Fibroblast of pulmonary artery (primary cell): Measurements from ENCODE around the gene FMN1.

ENCODE experiments used
- DNase-seq: peaks from one replicate; pipeline ENCODE4 v3.0.0-alpha.2; 2010; ENCODE audit warnings: low read depth
- H3K4me3 ChIP-seq: replicated peaks from 2 replicates; pipeline ENCODE4 v1.5.1; 2011; ENCODE audit warnings: low read depth, mild to moderate bottlenecking, control low read depth, low read length, moderate library complexity
- TF ChIP-seq, protein P1 (sequence below): IDR thresholded peaks from 2 replicates; pipeline ENCODE4 v1.5.1; 2011; ENCODE audit warnings: mild to moderate bottlenecking, control low read depth, low read length, inconsistent platforms; ENCODE audit errors: missing control alignments

FMN1 gene

DNA sequence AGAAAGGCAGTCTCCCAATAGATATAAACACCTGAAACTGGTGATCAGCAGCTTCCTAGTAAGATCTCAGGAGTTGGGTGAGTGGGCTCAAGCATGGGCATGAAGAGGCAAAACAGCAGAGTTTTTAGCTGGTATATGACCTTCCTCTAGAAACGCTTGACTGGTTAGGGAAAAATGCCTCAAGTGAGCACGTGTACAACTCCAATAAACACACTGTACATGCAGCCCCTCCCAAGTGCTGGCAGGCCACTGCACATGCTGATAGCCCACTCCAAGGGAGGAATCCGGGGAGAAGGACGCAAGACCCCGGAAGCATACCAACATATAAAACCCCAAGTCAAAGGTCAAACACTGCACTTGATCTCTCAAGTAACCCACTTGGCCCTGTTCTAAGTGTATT is 143.0 kb downstream of the FMN1 start:
- TF ChIP-seq, protein P1, sequence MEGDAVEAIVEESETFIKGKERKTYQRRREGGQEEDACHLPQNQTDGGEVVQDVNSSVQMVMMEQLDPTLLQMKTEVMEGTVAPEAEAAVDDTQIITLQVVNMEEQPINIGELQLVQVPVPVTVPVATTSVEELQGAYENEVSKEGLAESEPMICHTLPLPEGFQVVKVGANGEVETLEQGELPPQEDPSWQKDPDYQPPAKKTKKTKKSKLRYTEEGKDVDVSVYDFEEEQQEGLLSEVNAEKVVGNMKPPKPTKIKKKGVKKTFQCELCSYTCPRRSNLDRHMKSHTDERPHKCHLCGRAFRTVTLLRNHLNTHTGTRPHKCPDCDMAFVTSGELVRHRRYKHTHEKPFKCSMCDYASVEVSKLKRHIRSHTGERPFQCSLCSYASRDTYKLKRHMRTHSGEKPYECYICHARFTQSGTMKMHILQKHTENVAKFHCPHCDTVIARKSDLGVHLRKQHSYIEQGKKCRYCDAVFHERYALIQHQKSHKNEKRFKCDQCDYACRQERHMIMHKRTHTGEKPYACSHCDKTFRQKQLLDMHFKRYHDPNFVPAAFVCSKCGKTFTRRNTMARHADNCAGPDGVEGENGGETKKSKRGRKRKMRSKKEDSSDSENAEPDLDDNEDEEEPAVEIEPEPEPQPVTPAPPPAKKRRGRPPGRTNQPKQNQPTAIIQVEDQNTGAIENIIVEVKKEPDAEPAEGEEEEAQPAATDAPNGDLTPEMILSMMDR = no peak
- no peak overlapping the region for H3K4me3 ChIP-seq
- DNase-seq = no peak

DNA sequence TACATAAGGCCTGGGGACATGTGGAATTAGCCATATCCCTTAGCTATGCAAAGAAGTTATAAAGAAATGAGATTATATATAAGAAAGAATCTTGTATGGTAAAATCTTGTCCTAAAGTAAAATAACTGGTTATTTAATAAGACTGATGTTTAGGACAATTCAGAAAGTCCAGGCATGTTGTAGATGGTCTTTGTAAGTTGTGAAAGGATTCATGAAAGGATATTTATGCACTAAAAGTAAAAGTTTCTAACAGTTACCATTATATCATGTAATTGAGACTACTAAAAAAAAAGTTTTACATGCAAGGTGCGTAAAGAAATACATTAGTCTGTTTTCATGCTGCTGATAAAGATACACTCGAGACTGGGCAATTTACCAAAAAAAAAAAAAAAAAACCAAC is 146.3 kb downstream of the FMN1 start:
- no peak for DNase-seq
- no peak overlapping the region for H3K4me3 ChIP-seq
- TF ChIP-seq, protein P1 = no peak

DNA sequence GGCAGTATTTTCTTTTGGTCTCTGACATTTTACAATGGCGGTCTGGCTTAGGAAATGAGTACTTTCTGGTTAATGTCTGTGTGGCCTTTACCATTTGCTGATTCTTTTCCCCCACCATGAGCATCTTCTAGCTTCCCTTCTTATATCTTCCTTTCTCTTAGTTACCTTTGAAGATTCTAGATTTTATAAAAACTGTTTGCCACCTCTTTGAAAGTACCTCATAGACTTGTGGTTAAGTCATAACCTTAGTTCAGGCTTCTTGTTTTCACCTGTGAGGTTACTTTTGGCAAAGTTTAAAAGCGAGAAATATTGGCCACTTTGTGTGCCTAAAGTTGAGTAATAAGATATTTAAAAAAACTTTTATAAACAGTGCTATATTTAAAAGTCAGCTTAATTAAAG is 147.4 kb downstream of the FMN1 start:
- no peak overlapping the region for H3K4me3 ChIP-seq
- TF ChIP-seq, protein P1 = no peak
- DNase-seq = no peak

DNA sequence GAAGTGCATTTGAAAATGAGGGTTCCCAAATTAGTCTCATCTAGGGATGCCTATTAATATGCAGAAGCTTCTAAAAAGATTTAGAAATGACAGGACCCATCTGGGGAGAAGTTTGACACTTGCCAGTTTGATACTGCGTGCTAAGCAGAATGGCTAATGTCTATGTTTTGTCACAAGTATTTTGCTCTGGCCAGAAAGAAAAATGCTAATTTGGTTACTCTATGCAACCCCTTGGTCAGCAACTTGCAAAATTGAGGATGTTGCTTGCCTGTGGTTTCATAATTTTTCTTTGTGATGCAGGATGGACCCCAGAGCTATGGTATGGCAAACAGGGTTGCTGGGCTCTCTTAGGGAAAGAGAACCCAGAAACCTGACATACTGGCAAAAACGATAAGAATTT is 148.2 kb downstream of the FMN1 start:
- TF ChIP-seq, protein P1 = no peak
- no peak for DNase-seq
- no peak overlapping the region for H3K4me3 ChIP-seq

DNA sequence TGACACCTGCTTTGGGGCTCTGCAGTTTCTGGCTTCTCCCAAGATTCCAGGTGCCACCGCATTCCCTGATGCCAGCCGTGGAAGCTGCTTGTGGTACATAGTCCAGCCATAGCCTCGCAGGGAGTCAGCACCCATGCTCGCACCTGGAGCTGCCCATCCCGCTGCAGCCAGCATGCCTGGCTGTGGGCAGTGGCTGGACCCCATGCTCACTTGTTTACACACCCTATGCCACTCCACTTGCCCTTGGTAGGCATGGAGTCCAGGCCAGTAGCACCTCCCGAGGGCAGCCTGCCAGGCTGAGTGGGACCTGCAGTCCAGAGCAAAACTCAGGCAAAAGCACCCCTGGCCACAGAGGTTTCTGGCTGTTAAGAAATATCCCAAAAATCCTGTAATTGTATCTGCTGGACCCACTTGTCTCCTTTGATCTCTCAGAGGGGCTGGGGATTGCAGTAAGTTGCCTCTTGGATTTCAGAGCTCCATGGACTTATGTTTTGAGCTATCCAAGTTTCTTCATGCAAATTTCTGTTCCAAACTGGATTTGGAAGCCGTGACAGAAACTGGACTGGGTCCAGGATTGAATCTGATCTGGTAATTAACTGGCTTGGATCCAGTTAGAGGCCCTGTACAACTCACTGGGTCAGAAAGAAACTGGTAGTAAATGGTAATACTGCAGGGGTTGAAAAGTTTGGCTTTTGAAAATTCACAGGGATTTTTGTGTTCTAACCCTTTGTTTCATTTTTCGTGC is 149.3 kb downstream of the FMN1 start:
- DNase-seq = no peak
- H3K4me3 ChIP-seq = no peak overlapping the region
- TF ChIP-seq, protein P1 = no peak

DNA sequence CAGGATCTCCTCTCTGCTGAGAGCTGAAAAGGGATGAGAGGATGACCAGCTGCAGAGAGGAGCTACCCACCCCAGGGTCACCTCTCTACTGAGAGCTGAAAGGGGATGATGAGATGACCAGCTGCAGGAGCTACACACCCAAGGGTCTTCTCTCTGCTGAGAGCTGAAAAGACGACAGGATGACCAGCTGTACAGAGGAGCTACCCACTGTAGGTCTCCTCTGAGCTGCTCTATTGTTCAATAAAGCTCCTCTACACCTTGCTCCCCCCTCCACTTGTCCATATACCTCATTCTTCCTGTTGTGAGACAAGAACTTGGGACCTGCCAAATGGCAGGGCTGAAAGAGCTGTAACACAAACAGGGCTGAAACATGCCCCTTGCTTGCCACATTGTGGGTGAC is 149.9 kb downstream of the FMN1 start:
- TF ChIP-seq, protein P1 = no peak

DNA sequence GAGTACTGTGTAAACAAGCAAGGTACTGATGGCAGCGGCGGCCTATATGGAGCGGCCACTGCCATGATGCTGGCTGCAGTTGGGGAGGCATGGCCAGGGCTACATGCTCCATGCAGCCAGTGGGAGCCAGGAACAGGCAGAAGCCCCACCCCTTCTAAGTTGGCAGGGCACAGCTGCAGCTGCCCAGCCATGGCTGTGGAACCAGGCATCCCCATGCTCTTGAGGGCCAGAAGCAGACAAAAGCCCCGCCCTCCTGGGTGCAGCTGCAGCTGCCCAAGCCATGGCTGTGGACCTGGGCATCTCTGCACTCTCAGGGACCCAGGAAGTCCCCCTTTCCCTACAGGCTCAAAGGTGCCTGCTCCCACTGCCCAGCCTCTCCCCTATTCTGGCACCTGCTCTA is 150.9 kb downstream of the FMN1 start:
- TF ChIP-seq, protein P1 = no peak
- no peak overlapping the region for H3K4me3 ChIP-seq
- DNase-seq = no peak

More for the DNA sequence above, 149.9 kb downstream of the FMN1 start:
- no peak for DNase-seq
- H3K4me3 ChIP-seq = no peak overlapping the region
